ENCODE results near the gene SEMA4G. TPM values are rescaled to one million over a fixed set of nuclear protein-coding genes. Genes with fewer than 3 reads are reported as not detected.

Gene SEMA4G
- total and polyA plus RNA-seq, 2 of the 13 experiments (the other 11 are each of a cell fraction or from before 2014, with no cell fraction given) = 46.2 to 207 TPM

DNA sequence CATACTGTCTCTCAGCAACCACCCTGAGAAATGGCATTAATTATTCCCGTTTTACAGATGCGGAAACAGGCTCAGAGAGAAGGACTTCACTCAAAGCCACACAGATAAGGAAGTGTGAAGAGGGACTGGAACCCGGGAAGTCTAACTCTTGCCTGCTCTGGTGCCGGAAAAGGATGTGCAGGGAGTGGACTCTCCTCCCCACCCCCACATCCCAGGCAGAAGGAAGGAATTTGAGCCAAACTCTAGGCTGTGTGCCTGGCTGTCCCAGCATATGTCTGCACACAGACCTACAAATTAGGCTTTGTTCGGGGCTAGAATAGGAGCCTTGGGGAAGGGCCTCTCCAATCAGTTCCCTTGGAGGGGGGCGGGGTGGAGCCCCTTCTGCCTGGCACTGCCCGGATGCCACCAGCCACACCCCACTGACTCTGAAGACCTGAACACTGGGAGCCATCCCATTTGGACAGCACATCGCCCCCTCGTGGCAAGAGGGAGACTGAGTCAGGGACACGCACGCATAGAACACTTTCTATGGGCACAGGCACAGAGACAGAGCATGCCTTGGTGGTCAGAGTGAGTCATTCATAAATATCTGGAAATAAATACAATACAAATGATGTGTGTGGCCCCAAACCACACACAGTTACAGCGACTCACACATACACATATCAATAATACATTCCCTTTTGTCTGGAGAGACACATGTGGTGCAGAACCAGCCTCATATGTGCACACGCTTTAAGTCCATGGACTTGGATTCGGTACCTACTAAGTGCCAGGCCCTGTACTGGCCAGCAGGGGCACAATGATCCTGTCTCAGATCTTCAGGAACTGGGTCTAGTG, 43.4 kb downstream of the SEMA4G start (continued):
- peak; percentile 73 for TF ChIP-seq SMC3 (IDR thresholded peaks at IDR 0.05; ENCODE audit: low read length)
- 0 out of 2 replicates have a peak, but pooled peaks have one; percentile 35 for TF ChIP-seq ZNF772 (CRISPR knock-in tag; IDR thresholded peaks at IDR 0.05)
- no peak for TF ChIP-seq KDM6A (CRISPR knock-in tag; IDR thresholded peaks at IDR 0.05; ENCODE audit: low read depth)
- TF ChIP-seq SP4 (CRISPR knock-in tag; IDR thresholded peaks at IDR 0.05) = peak; percentile 38; the same call in 1 of the 2 replicates
- TF ChIP-seq ZNF709 (CRISPR knock-in tag; IDR thresholded peaks at IDR 0.05) = peak; percentile 53; the same call in 1 of the 2 replicates
- no peak for TF ChIP-seq FOXO1 (CRISPR knock-in tag; IDR thresholded peaks at IDR 0.05)
- TF ChIP-seq PLSCR1 (CRISPR knock-in tag; IDR thresholded peaks at IDR 0.05; ENCODE audit: borderline replicate concordance) = no peak
- no peak for TF ChIP-seq ZNF407 (CRISPR knock-in tag; IDR thresholded peaks at IDR 0.05; ENCODE audit: not compliant biosample characterization)
- TF ChIP-seq PITX1 (CRISPR knock-in tag; IDR thresholded peaks at IDR 0.05) = no peak
- TF ChIP-seq TRIM24 (CRISPR knock-in tag; IDR thresholded peaks at IDR 0.05) = no peak
- 0 out of 2 replicates have a peak, but pooled peaks have one; percentile 7 for TF ChIP-seq MNT (IDR thresholded peaks at IDR 0.05)
- no peak for TF ChIP-seq ZNF639 (CRISPR knock-in tag; conservative IDR thresholded peaks at IDR 0.05)
- 0 out of 2 replicates have a peak, but pooled peaks have one; percentile 15 for TF ChIP-seq ZNF292 (CRISPR knock-in tag; IDR thresholded peaks at IDR 0.05; ENCODE audit: borderline replicate concordance, low read depth)
- no peak for TF ChIP-seq CC2D1A (CRISPR knock-in tag; IDR thresholded peaks at IDR 0.05)
